K562 (cell line): ENCODE results near the gene TCF3. TPM values are rescaled to one million over a fixed set of nuclear protein-coding genes. Genes with fewer than 3 reads are reported as not detected.

Experiments used
- CBFA2T3 ChIP-seq: fragments of 450-650 bp; IDR thresholded peaks from 2 replicates; pipeline ENCODE4 v1.6.1; 2017
- DNMT1 ChIP-seq: fragments of 450-650 bp; IDR thresholded peaks from 2 replicates; pipeline ENCODE4 v1.6.1; 2016; ENCODE audit warnings: antibody characterized with exemption, mild to moderate bottlenecking
- HDAC1 ChIP-seq, 2 experiments: fragments of 450-650 bp; IDR thresholded peaks; 2 replicates each; pipeline ENCODE4 v1.6.1; 2016 to 2017; ENCODE audit warnings: inconsistent platforms in 1 of 2, mild to moderate bottlenecking in 1 of 2, moderate library complexity in 1 of 2
- HSF4 ChIP-seq: fragments of 250-450 bp; sonication (Bioruptor Pico); IDR thresholded peaks from 2 replicates; pipeline ENCODE4 v2.1.2; 2022; ENCODE audit warnings: mild to moderate bottlenecking, moderate library complexity, borderline replicate concordance
- MYNN ChIP-seq, 2 experiments: sonication (generic); formaldehyde crosslinking in 1 of 2; IDR thresholded peaks; 2 replicates each; pipeline versions ENCODE4 v1.5.0 to v1.6.1; 2016 to 2020; ENCODE audit warnings: antibody characterized with exemption in 1 of 2, missing genetic modification reagents in 1 of 2
- NCOA2 ChIP-seq, 2 experiments: fragments of 450-650 bp; IDR thresholded peaks; 2 replicates each; pipeline ENCODE4 v1.6.1; 2018; ENCODE audit warnings: mild to moderate bottlenecking in 2 of 2, moderate library complexity in 1 of 2; ENCODE audit not compliant: partially characterized antibody in 2 of 2
- SETDB1 ChIP-seq: IDR thresholded peaks from one replicate; pipeline ENCODE4 v1.6.1; 2012; ENCODE audit warnings: low read length, control low read depth, inconsistent platforms
- SLC30A9 ChIP-seq: fragments of 250-450 bp; sonication (Bioruptor Pico); IDR thresholded peaks from 2 replicates; pipeline ENCODE4 v1.8.0; 2022; ENCODE audit warnings: mild to moderate bottlenecking, moderate library complexity
- TCFL5 ChIP-seq: fragments of 250-450 bp; sonication (Bioruptor Pico); conservative IDR thresholded peaks from 2 replicates; pipeline ENCODE4 v1.6.1; 2021; ENCODE audit warnings: mild to moderate bottlenecking, moderate library complexity, matching md5 sums
- TGIF2 ChIP-seq: sonication (generic); formaldehyde crosslinking; IDR thresholded peaks from 2 replicates; pipeline ENCODE4 v1.8.1; 2022; ENCODE audit warnings: mild to moderate bottlenecking, missing genetic modification reagents, moderate library complexity
- ZBTB17 ChIP-seq: fragments of 450-650 bp; formaldehyde crosslinking; IDR thresholded peaks from 2 replicates; pipeline ENCODE4 v1.4.0; 2020; ENCODE audit warnings: mild to moderate bottlenecking
- ZEB2 ChIP-seq: fragments of 450-650 bp; IDR thresholded peaks from 2 replicates; pipeline ENCODE4 v1.6.1; 2016
- ZKSCAN1 ChIP-seq: fragments of 150-350 bp; IDR thresholded peaks from 2 replicates; pipeline ENCODE4 v1.6.1; 2016; ENCODE audit warnings: low read depth, low read length
- ZNF212 ChIP-seq: fragments of 450-650 bp; formaldehyde crosslinking; IDR thresholded peaks from 2 replicates; pipeline ENCODE4 v1.4.0; 2020; ENCODE audit warnings: mild to moderate bottlenecking
- ZNF282 ChIP-seq: sonication (generic); formaldehyde crosslinking; IDR thresholded peaks from 2 replicates; pipeline ENCODE4 v1.8.1; 2023; ENCODE audit warnings: missing genetic modification reagents
- polyA plus RNA-seq, 8 experiments: library from polyadenylated mRNA; depleted of rRNA in 4 of 8; stranded (reverse) in 5 of 8; unstranded in 3 of 8; fragments of >200 nt; fragmentation: Nextera tagmentation in 2 of 8; fragmentation: Illumina TruSeq in 1 of 8; extraction: Ambion mirVana in 2 of 8; extraction: Trizol in 1 of 8; gene quantifications; 2 replicates each; pipeline versions ENCODE4 v1.2.1 to v1.2.3, GENCODE V29; 2011 to 2014; ENCODE audit warnings: inconsistent platforms in 1 of 8, missing spikeins in 1 of 8
- total RNA-seq, 7 experiments: library from RNA; depleted of rRNA in 6 of 7; stranded (reverse); fragments of >200 nt in 6 of 7; fragmentation: Illumina TruSeq in 2 of 7; extraction: Trizol in 2 of 7; gene quantifications; 2 replicates each; pipeline versions ENCODE4 v1.2.1 to v1.2.3, GENCODE V29; 2011 to 2021; ENCODE audit warnings: low replicate concordance in 1 of 7
- TF ChIP-seq, protein P1 (sequence below), 2 experiments: fragments of 150-350 bp in 1 of 2; IDR thresholded peaks; 2 replicates each; pipeline ENCODE4 v1.6.1; 2012 to 2016; ENCODE audit warnings: low read depth in 2 of 2, low read length in 2 of 2, mild to moderate bottlenecking in 1 of 2, moderate library complexity in 1 of 2
- TF ChIP-seq, protein P2 (sequence below): fragments of 450-650 bp; formaldehyde crosslinking; conservative IDR thresholded peaks from 2 replicates; pipeline ENCODE4 v1.4.0; 2022; ENCODE audit warnings: mild to moderate bottlenecking, missing genetic modification characterization
- TF ChIP-seq, protein P3 (sequence below): fragments of 450-650 bp; IDR thresholded peaks from 2 replicates; pipeline ENCODE4 v1.6.1; 2016
- TF ChIP-seq, protein P4 (sequence below): sonication (generic); formaldehyde crosslinking; IDR thresholded peaks from 2 replicates; pipeline ENCODE4 v1.8.0; 2022; ENCODE audit warnings: mild to moderate bottlenecking, missing genetic modification reagents

TCF3 gene
- total and polyA plus RNA-seq, 9 of the 15 experiments (the other 6 are each of a cell fraction or from before 2014, with no cell fraction given): 5.6 to 259 (median 84.0) TPM

DNA sequence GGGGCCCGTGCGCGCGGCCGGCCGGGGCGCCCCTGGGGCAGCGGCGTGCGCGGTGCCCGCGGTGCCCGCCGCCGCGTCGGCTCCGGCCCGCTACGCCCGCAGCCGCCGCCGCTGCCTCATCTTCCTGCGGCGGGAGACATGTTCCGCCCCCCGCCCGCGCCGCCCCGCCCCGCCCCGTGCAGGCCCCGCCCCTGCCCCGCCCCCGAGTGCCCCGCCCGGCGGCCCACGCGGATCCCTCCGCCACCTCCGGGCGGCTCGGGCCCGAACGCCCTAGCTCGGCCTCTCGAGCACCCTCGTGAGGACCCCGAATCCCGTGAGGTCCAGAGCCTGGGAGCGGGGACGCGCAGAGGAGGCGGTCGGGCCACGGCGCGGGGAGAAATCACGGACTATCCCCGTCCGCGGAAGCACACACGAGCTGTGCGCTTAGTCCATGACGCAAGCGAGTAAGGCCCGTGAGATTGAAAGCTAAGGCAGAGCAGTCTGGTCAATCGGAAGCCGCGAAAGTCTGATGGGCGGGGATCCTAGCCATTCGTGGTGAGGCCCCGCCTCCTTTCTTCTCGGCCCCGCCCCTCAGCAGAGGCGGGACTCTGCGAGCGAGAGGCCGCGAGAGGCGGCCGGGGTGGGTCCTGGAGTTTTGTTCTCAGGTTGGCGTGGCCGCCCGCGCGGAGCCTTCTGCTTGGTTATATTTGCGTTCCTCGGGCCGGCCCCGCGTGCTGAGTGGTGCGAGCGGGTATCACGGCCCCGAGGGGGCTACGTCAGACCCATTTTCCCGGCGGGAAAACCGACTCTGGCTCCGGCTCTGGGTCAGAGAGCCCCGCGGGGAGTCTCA is at the start of gene TCF3 (continued):
- TF ChIP-seq, protein P1, sequence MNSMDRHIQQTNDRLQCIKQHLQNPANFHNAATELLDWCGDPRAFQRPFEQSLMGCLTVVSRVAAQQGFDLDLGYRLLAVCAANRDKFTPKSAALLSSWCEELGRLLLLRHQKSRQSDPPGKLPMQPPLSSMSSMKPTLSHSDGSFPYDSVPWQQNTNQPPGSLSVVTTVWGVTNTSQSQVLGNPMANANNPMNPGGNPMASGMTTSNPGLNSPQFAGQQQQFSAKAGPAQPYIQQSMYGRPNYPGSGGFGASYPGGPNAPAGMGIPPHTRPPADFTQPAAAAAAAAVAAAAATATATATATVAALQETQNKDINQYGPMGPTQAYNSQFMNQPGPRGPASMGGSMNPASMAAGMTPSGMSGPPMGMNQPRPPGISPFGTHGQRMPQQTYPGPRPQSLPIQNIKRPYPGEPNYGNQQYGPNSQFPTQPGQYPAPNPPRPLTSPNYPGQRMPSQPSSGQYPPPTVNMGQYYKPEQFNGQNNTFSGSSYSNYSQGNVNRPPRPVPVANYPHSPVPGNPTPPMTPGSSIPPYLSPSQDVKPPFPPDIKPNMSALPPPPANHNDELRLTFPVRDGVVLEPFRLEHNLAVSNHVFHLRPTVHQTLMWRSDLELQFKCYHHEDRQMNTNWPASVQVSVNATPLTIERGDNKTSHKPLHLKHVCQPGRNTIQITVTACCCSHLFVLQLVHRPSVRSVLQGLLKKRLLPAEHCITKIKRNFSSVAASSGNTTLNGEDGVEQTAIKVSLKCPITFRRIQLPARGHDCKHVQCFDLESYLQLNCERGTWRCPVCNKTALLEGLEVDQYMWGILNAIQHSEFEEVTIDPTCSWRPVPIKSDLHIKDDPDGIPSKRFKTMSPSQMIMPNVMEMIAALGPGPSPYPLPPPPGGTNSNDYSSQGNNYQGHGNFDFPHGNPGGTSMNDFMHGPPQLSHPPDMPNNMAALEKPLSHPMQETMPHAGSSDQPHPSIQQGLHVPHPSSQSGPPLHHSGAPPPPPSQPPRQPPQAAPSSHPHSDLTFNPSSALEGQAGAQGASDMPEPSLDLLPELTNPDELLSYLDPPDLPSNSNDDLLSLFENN (IDR thresholded peaks at IDR 0.05; ENCODE audit: low read depth in 2 of 2, low read length in 2 of 2): peak in 1 of 2 experiments; percentile 12; a peak in 1 of 4 replicates
- TF ChIP-seq CBFA2T3 (no peak; the same call in 1 of the 2 replicates), NCOA2 (IDR thresholded peaks at IDR 0.05; ENCODE audit: partially characterized antibody in 2 of 2) (no peak), ZKSCAN1 (0 out of 2 replicates have a peak, but pooled peaks have one; percentile 18), HSF4 (CRISPR knock-in tag) (no peak), HDAC1 (IDR thresholded peaks at IDR 0.05) (peak in 1 of 2 experiments; percentile 65; a peak in 1 of 4 replicates), TGIF2 (no peak), SETDB1 (no peak), TCFL5 (CRISPR knock-in tag) (no peak), MYNN (IDR thresholded peaks at IDR 0.05) (peak; percentile 66; the same call in 1 of the 2 replicates), MYNN (CRISPR knock-in tag; IDR thresholded peaks at IDR 0.05) (no peak), ZEB2 (no peak), ZBTB17 (CRISPR knock-in tag) (no peak; the same call in 1 of the 2 replicates), SLC30A9 (no peak), ZNF282 (CRISPR knock-in tag) (no peak), ZNF212 (CRISPR knock-in tag) (no peak), DNMT1 (no peak)
- TF ChIP-seq, protein P2, sequence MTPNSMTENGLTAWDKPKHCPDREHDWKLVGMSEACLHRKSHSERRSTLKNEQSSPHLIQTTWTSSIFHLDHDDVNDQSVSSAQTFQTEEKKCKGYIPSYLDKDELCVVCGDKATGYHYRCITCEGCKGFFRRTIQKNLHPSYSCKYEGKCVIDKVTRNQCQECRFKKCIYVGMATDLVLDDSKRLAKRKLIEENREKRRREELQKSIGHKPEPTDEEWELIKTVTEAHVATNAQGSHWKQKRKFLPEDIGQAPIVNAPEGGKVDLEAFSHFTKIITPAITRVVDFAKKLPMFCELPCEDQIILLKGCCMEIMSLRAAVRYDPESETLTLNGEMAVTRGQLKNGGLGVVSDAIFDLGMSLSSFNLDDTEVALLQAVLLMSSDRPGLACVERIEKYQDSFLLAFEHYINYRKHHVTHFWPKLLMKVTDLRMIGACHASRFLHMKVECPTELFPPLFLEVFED (CRISPR knock-in tag): no peak; the same call in 1 of the 2 replicates
- TF ChIP-seq, protein P3, sequence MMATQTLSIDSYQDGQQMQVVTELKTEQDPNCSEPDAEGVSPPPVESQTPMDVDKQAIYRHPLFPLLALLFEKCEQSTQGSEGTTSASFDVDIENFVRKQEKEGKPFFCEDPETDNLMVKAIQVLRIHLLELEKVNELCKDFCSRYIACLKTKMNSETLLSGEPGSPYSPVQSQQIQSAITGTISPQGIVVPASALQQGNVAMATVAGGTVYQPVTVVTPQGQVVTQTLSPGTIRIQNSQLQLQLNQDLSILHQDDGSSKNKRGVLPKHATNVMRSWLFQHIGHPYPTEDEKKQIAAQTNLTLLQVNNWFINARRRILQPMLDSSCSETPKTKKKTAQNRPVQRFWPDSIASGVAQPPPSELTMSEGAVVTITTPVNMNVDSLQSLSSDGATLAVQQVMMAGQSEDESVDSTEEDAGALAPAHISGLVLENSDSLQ: peak; percentile 100
- TF ChIP-seq, protein P4, sequence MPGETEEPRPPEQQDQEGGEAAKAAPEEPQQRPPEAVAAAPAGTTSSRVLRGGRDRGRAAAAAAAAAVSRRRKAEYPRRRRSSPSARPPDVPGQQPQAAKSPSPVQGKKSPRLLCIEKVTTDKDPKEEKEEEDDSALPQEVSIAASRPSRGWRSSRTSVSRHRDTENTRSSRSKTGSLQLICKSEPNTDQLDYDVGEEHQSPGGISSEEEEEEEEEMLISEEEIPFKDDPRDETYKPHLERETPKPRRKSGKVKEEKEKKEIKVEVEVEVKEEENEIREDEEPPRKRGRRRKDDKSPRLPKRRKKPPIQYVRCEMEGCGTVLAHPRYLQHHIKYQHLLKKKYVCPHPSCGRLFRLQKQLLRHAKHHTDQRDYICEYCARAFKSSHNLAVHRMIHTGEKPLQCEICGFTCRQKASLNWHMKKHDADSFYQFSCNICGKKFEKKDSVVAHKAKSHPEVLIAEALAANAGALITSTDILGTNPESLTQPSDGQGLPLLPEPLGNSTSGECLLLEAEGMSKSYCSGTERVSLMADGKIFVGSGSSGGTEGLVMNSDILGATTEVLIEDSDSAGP (CRISPR knock-in tag): no peak
